Measurements from ENCODE around the gene ATRIP.
A peak's percentile ranks its signal among the peaks of the same experiment; 100 is the strongest.

GRCh38 chr3:48439820-48440589 lies 6.5 kb upstream of the ATRIP start, which contains the start of the genes CCDC51 and TMA7:
- peak; percentile 61 for TF ChIP-seq GATA2 (IDR thresholded peaks at IDR 0.05; ENCODE audit: low read depth, low read length)
- no peak for TF ChIP-seq GATA3 (IDR thresholded peaks at IDR 0.05; ENCODE audit: low read depth, low read length)
